Spleen (tissue), 7 donors: ENCODE results near the gene EFNA5.

Experiments used
- POLR2A ChIP-seq, 3 donors: fragments of 450-650 bp; IDR thresholded peaks; one replicate each; pipeline ENCODE4 v1.5.1; 2017; ENCODE audit warnings: antibody characterized with exemption in 3 of 3, mild to moderate bottlenecking in 1 of 3
- TF ChIP-seq, protein P1 (sequence below), 11 experiments: fragments of 200-600 bp in 7 of 11; fragments of 450-650 bp in 4 of 11; sonication (generic) in 4 of 11; IDR thresholded peaks in 8 of 11; conservative IDR thresholded peaks in 3 of 11; 1 replicate in 7 of 11; 2 replicates in 4 of 11; pipeline versions ENCODE4 v1.4.0 to v1.8.0; 2016 to 2021; ENCODE audit warnings: antibody characterized with exemption in 11 of 11, inconsistent platforms in 4 of 11, mild to moderate bottlenecking in 1 of 11
- donor health status: DM: no; HTN: no; CAD: no; lungs with moderate emphysema.
- donor health status: DM: no; HTN: no; CAD: no.
- donor health status: DM: no; HTN: no; CAD: no.

GRCh38 chr5:107451028-107451427, 219.7 kb downstream of the EFNA5 start:
- no peak for TF ChIP-seq POLR2A (IDR thresholded peaks at IDR 0.05)
- TF ChIP-seq, protein P1, sequence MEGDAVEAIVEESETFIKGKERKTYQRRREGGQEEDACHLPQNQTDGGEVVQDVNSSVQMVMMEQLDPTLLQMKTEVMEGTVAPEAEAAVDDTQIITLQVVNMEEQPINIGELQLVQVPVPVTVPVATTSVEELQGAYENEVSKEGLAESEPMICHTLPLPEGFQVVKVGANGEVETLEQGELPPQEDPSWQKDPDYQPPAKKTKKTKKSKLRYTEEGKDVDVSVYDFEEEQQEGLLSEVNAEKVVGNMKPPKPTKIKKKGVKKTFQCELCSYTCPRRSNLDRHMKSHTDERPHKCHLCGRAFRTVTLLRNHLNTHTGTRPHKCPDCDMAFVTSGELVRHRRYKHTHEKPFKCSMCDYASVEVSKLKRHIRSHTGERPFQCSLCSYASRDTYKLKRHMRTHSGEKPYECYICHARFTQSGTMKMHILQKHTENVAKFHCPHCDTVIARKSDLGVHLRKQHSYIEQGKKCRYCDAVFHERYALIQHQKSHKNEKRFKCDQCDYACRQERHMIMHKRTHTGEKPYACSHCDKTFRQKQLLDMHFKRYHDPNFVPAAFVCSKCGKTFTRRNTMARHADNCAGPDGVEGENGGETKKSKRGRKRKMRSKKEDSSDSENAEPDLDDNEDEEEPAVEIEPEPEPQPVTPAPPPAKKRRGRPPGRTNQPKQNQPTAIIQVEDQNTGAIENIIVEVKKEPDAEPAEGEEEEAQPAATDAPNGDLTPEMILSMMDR (IDR thresholded peaks at IDR 0.05 in 8 of 11, conservative IDR thresholded peaks at IDR 0.05 in 3 of 11), result no peak
